NCI-H2081 treated with DMSO at 0.1 percent for 48 hours (cell line): ENCODE results near the gene IL18.
"Not testable (repeated sequence)": the region's sequence is repeated elsewhere in the genome, so short reads cannot be mapped to it uniquely, and the experiment has no call there.

Source experiments
- DNase-seq: peaks from one replicate; lab custom pipeline; 2025; lab: John Stamatoyannopoulos, UW

IL18 gene

DNA sequence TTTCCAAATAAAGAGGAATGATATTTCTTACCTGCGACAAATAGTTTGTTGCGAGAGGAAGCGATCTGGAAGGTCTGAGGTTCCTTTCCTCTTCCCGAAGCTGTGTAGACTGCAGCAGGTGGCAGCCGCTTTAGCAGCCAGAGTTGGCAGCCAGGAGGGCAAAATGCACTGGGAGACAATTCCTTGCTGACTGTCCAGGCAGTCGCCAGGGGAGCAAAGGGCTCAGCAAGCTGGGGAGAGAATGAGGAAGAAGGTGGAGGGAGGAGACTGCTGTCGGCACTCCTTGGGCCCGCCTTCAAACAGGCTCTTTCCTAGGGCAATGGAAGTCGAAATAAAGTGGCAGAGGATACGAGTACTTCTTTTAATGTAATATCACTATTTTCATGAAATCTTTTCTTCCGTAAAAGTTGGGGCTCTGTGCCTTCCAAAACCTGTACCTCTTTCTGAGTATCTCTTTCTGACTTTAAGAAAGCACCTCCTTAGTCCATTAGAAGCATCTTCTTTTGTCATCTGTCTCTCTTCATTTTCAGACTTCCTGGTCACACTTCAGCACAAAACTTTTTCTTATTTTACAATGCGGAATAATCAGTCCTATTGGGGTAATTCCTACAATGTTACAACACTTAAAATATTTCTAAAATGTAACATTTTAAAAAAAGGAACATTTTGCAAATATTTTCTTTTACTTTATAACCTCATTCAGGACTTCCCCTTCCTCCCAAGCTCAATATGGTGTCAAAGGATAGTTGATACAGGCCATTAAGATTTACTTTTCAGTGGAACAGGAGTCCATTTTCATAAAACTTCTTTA, at the start of gene IL18:
TSS of gene IL18 (minus strand) at position 220 of the 811 bp plus-strand sequence. CDS start 9,041 bp downstream, outside the sequence.
- no peak for DNase-seq

DNA sequence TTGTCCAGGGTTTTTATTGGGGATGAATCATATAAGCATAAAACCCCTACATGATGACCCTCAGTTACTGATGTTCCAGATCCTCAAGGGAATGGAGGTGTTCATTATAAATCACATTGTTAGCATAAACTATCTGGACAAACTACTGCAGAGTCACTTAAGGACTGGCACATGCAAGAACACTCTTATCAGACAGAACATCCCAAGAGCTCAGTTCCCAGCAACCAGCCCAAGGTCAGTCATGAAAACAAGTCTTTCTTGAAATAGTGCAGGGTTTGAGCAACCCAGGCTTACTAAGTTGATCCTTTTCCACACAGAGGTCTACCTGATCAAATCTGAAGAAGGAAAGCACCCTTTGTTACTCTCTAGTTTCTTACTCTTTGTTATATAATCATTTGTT, 48.8 kb upstream of the IL18 start:
- DNase-seq: no peak

DNA sequence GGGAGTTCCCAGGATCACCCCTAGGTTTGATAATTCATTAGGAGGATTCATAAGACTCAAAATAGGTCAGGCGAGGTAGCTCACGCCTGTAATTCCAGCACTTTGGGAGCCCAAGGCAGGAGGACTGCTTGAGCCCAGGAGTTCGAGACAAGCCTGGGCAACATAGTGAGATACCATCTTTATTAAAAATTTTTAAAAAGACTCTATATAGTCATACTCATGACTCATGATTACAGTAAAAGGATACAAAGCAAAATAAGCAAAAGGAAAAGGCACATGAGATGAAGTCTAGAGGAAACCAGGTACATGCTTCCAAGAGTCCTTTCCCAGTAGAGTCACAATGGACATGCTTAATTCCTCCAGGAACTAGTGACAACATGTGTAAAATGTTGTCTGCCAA, 48.4 kb upstream of the IL18 start:
- DNase-seq: no peak

DNA sequence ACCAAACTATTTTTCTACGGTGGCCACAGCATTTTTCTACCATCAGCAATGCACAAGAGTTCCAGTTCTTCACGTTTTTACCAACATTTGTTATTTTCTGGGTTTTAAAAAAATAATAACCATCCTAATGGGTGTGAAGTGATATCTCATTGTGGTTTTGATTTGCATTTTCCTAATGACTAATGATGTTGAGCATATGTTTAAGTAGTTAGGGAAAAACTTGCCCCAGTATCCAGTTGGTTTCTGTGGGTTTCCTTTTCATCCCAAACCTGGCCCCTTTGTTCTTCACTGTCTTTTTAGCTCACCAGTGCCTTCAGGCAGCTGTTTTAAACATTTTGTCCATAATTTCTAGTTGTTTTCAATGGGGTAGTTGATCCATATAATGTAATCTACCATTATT, 47.6 kb upstream of the IL18 start:
- DNase-seq: no peak

DNA sequence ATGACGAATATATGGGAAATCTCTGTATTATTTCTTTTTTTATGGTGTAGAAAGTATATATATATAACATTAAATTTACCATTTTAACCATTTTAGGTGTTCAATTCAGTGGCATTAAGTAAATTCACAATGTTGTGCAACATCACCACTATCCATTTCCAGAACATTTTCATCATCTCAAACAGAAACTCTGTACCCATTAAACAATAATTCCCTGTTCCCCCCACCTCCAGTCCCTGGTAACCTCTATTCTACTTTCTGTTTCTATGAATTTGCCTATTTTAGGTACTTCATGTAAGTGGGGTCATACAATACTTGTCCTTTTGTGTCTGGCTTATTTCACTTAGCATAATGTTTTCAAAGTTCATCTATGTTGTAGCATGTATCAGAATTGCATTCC, 47.0 kb upstream of the IL18 start:
- DNase-seq: no peak

DNA sequence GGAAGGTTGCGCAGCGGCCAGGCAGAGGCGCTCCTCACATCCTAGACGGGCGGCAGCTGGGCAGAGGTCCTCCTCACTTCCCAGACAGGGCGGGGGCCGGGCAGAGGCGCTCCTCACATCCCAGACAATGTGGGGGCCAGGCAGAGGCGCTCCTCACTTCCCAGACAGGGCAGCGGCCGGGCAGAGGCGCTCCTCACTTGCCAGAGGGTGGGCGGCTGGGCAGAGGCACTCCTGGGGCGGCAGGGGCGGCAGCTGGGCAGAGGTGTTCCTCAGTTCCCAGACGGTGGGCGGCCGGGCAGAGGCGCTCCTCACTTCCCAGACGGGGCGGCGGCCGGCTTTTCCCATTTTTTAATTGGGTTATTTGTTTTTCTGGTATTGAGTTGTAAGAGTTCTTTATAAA, 42.2 kb upstream of the IL18 start:
- no peak for DNase-seq

DNA sequence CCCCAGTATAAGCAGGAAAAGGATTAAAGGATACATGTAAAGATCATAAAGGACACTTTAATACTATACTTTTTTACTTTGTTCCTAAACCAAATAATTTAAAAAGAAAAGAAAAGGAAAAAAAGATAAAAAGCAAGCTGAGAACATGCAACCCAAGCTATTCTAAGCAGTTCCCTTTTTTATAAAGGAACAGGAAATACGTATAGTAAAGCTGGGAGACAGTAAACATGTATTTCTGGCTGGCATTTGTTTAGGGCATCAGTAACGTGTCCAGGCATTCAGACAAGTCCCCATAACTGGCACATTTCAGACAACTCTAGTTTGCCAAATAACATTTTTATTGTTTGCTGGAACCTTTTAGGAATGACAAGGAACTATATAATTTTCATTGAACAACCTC, 36.4 kb upstream of the IL18 start:
- DNase-seq: no peak

DNA sequence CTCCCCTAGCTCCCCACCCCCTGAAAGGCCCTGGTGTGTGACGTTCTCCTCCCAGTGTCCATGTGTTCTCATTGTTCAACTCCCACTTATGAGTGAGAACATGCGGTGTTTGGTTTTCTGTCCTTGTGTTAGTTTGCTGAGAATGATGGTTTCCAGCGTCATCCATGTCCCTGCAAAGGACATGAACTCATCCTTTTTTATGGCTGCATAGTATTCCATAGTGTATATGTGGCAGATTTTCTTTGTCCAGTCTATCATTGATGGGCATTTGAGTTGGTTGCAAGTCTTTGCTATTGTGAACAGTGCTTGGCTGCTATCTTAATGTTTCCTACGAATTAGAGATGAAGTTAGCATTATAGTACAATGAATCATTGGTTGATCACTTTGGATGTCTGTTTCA, 35.2 kb upstream of the IL18 start:
- not testable (repeated sequence) for DNase-seq

DNA sequence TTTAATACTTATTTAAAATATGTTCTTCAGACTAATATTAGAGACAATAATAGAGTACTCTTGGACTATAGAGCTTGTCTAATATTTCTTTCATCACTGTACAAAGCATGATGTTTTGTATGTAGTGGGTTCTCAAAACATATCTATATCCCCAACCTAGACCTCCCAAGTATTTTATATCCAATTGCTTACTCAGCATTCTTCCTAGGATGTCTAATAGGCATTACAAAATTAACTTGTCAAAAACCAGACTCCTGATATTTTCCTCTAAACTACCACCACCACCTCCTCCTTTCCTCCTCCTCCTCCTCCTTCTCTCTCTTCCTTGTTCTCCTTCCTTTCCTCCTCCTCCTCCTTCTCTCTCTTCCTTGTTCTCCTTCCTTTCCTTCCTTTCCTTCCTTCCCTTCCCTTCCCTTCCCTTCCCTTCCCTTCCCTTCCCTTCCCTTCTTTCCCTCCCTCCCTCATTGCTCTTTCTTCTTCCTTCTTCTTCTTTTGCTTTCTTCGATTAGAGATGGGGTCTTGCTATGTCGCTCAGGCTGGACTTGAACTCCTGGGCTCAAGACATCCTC, 32.7 kb upstream of the IL18 start:
- no peak for DNase-seq

DNA sequence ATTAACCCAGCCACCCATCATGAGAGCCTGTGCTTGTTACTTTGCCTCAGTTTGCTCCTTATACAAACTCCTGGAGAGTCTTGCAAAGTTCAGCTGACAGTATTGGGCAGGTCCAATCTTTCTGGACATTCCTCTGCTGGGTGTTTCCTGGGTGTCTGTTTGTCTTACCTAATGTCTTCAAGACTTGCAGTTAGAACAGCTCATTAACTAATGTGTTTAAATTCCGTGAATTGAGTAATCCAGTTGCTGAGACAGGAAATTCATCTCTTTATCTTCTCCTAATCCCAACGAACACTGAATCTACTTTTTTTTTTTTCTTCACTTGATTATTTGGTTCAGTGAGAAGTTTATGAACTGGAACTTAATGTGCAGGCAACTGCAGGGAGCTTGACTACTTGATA, 32.1 kb upstream of the IL18 start:
- no peak for DNase-seq

DNA sequence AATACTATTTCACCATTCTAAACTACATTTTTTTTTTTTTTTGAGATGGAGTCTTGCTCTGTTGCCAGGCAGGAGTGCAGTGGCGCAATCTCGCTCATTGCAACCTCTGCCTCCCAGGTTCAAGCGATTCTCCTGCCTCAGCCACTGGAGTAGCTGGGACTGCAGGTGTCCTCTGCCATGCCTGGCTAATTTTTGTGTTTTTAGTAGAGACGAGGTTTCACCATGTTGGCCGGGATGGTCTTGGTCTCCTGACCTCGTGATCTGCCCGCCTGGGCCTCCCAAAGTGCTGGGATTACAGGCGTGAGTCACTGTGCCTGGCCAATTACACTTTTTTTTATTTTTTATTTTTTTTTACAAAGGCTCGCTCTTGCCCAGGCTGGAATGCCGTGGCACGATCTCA, 31.2 kb upstream of the IL18 start:
- not testable (repeated sequence) for DNase-seq

DNA sequence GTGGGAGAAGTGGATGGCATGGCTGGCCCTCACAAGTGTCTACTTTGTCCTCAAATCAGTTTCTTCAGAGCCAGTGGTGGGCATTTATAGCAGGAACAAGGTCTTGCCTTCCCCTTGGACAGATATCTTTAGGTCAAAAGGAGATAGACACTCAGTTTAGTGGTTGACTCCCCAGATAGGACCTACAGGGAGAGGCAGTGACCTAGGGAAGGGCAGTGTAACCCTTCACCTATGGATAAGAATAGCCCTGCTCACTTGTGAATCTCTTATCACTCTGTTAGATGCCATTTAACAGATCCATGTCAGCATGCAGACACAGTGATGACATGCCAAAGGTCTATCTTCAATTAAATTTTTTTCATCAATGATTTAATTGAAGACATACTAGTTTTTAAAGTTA, 22.4 kb upstream of the IL18 start:
- no peak for DNase-seq

DNA sequence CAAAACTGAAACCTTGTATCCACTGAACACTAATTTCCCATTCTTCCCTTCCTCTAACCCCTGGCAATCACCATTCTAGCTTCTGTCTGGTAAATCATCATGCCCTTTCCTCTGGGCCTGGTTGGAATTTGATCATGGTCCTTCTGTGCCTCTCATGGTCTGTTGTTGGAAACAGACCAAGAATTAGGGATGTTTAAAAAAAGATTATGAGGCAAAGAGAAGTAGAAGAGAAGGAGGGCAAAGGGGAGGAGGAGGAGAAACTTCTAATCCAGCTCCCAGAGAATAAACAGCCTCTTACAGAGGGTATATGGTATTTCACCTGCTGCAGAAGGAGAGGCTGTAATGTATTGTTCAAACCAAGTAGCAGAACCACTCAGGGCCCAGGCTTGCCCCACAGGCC, 22.0 kb upstream of the IL18 start:
- DNase-seq: no peak

DNA sequence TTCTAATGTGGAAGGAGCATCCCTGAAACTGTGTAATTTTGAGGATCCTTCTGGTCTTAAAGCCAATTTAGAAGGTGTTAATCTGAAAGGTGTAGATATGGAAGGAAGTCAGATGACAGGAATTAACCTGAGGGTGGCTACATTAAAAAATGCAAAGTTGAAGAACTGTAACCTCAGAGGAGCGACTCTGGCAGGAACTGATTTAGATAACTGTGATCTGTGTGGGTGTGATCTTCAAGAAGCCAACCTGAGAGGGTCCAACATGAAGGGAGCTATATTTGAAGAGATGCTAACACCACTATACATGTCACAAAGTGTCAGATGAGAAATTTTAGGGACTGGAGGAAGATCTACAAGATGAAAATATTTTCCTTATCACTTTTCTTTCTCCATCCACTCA, 19.0 kb upstream of the IL18 start:
- DNase-seq: no peak

DNA sequence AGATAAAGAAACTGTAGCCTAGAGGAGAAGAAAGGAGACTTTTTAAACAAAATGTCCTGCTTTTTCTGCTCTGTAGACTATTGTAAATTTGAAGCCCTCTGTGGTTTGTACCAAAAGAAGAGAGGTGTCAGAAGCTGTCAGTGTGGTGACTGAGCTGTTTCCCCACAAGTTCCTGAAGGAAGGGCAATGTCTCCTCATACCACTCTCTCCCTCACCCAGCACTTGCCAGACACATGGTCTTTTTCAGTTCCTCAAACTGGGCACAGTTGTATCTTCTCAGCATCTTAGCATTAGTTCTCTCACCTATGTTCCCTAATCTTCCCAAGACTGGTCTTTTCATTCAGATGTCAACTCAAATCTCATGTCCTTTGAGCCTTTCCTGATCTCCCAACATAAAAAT, 15.7 kb upstream of the IL18 start:
- no peak for DNase-seq

DNA sequence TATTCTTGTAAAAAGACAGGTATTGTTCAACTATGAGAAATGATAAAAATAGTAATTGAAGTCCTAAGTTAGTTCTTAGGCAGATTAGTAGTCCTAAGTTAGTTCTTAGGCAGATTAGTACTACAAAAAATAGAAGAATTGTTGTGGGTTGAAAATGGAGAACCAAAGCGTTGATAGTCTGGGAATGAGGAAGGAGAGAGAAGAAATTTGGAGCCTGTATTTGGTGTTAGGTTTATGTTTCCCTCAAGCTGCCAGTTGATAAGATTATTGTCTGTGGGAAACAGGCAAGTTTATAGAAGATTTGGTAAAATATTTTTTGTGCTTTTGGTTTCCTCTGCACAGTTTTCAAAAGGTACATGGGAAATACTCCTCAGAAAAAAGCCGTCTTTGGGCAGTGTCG, 15.0 kb upstream of the IL18 start:
- DNase-seq: no peak

DNA sequence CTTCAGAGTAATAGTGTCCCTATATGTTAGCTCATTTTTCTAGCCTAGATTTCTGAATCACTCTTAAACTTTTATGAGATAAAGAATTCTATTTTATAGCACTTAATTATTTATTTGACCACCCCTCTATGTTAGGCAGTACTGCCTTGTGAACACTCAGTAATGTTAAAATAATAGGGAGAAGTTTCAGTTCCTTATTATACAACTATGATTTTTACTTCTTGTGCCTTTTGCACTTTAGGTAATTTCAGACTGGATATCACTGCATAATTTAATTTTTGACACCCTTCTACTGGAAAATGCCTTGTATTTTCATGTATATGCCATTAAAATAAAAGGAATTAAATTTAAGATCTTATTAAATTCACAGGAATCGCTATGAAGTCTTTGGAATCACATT, 14.5 kb upstream of the IL18 start:
- no peak for DNase-seq

DNA sequence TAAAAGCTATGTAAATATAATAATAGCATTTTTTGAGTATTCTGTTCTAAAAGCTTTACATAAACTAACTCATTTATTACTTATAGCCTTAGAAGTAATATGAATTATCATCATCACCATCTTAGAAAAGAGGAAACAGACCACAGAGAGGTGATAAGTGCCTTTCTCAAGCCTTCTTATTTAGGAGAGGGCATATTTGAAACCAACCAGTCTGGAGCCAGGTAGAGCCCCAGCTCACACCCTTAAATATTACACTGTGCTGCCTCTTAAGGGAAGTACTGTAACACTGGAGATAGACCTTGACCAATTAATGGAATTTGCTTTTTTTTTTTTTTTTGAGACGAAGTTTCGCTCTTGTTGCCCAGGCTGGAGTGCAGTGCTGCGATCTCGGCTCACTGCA, 13.7 kb upstream of the IL18 start:
- DNase-seq: no peak

DNA sequence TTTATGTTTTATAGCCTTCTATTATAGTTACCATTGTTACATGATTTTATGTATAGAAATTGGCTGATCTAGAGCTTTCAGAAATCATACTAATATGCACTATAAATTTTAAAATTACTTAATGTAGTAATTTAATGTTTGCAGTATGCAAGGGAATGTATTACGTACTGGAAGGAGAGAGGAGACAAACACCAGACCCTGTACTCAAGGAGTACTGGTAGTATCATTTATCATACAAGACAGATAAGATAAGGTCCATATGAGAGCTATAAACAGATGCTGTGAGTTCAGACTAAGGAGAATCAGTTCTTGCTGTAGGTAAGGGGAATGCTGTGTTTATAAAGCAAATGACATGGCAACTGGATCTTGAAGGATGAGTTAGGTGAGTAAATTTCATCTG, 12.2 kb upstream of the IL18 start:
- no peak for DNase-seq

DNA sequence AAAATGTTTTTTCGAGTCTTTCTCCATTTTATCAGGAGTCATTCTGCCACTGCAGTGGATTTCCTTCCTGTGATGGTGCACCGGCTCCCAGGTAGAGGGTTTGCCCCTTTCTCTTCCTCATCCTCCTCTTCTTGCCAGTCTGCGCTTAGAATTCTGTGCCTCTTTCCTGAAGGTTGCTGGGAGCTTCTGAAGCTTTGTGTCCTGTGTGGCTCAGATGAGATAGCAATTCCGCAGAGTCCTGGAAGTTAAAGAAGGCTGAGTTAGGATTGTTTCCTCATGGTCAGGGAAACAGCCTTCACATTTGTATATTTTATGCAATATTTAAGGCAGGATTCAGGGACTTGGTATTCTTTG, 11.7 kb upstream of the IL18 start:
- DNase-seq: no peak

DNA sequence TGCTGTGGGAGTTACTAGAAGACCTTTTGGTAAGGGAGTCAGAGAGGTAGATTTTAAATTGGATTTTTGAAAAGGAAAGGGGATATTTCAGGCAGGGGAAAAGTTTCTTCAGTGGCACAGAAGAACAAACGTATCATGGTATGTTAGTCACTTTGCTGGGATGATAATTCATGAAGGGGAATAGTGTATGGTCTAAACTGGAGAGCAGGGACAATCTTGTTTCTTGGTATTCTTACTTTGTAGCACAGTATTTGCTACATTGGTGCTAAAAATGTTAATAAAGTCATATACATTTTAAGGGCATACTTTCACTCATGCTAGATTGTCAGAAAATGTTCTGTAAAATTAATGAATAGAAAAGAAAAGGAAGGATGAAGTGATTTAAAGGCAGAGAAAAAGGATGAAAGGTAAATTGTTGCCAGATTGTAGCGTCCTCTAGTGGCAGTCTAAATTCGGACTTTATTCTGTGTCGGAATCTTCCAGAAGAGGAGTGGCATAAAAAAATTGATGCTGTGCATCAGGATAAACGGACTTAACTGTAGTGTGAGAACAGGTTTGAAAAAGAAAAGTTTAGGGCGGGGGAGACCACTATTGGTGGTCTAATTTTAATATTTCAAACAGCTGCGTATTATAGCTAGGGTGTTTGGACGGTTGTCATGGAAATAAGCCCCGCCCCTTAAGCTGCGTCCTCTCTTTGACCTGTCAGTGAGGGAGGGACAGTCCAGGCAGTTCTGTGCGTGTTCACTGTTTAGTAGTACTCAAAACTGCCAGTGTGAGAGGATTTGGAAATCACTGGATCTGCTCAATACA, 11.1 kb upstream of the IL18 start, which contains the start of gene BCO2:
TSS of gene BCO2 (plus strand) at position 724 of the 810 bp plus-strand sequence. CDS start 90 bp downstream, outside the sequence.
- peak; percentile 20 for DNase-seq

DNA sequence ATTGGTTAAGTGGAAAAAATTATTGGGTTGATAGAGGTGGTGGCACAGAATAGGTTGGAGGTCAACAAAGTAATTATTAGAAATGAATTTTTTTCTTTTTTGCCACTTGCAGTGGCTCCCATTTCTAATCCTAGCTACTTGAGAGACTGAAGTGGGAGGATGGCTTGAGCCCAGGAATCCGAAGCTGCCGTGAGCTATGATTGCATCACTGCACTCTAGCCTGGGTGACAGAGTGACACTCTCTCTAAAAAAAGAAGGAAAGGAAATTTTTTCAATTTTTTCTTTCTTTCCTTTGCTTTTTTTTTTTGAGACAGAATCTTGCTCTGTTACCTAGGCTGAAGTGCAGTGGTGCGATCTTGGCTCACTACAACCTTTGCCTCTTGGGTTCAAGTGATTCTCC, 9.3 kb upstream of the IL18 start:
- no peak for DNase-seq

DNA sequence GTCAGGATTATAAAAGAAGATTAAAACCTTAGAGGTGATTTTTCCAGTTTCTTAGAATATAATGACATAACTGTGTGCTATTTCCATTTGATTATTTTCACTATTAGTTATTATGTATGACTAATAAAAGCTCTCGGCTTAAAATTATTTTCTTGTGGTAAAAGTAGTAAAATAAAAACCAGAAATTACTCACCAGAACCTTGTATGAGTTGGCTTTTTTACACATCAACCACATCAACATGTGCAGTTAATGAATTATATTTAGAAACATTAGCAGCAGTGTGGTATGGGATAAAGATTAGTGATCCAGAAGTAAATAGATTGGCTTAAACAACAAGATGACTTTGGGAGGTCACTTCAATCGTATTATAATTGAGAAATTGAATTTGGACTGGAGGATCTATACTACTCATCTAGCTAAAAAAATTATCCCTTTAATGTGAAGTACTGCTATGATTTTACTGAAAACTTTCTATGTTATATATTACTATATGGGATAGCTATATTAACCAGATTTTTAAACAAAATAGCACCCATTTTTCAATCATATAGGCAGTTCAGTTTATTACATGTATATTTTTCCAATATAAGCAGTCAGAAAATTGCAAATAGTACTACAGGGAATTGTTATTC, 8.6 kb upstream of the IL18 start:
- DNase-seq: no peak
